Measurements from ENCODE around the gene RIPOR3. TPM values are rescaled to one million over a fixed set of nuclear protein-coding genes. Genes with fewer than 3 reads are reported as not detected.

RIPOR3 gene
- total and polyA plus RNA-seq, 11 donors, result 2.4 to 20.7 (median 4.9) TPM

GRCh38 chr20:50552979-50553378 lies 138.4 kb downstream of the RIPOR3 start:
- no peak overlapping the region for H3K4me3 ChIP-seq
- H3K27me3 ChIP-seq, result no peaks in the 10 kb centered on the region
- TF ChIP-seq, protein P1, sequence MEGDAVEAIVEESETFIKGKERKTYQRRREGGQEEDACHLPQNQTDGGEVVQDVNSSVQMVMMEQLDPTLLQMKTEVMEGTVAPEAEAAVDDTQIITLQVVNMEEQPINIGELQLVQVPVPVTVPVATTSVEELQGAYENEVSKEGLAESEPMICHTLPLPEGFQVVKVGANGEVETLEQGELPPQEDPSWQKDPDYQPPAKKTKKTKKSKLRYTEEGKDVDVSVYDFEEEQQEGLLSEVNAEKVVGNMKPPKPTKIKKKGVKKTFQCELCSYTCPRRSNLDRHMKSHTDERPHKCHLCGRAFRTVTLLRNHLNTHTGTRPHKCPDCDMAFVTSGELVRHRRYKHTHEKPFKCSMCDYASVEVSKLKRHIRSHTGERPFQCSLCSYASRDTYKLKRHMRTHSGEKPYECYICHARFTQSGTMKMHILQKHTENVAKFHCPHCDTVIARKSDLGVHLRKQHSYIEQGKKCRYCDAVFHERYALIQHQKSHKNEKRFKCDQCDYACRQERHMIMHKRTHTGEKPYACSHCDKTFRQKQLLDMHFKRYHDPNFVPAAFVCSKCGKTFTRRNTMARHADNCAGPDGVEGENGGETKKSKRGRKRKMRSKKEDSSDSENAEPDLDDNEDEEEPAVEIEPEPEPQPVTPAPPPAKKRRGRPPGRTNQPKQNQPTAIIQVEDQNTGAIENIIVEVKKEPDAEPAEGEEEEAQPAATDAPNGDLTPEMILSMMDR (IDR thresholded peaks at IDR 0.05), result no peak
- no peak for TF ChIP-seq POLR2A (IDR thresholded peaks at IDR 0.05)
- ATAC-seq (no peak), DNase-seq (no peak)
- intact Hi-C loops (cut with DNase I), result no loop called here
- H3K27ac ChIP-seq, result no peak overlapping the region
- WGBS, 4 donors, result 94 to 99% (median 96%) methylated on average over 3 of the region's 3 CpGs
- peaks cover 0 to 54% (median 17%) of the 10 kb centered on the region in 12 donors for H3K4me1 ChIP-seq
- peaks cover 0 to 23% (median 6%) of the 10 kb centered on the region in 9 donors for H3K36me3 ChIP-seq
- H3K9me3 ChIP-seq, result no peaks in the 10 kb centered on the region

- TF ChIP-seq POLR2A (IDR thresholded peaks at IDR 0.05), result no peak
- TF ChIP-seq, protein P1 (IDR thresholded peaks at IDR 0.05), result no peak
- intact Hi-C loops (cut with DNase I), result no loop called here
- peaks cover 0 to 71% (median 26%) of the 10 kb centered on the region in 12 donors for H3K4me1 ChIP-seq
- DNase-seq (no peak), ATAC-seq (no peak)
- WGBS, 4 donors, result 95 to 99% (median 97%) methylated on average over 4 of the region's 4 CpGs
- peaks cover 0 to 23% (median 6%) of the 10 kb centered on the region in 9 donors for H3K36me3 ChIP-seq
- H3K27me3 ChIP-seq, result no peaks in the 10 kb centered on the region
- no peak overlapping the region for H3K4me3 ChIP-seq
- no peak overlapping the region for H3K27ac ChIP-seq
- no peaks in the 10 kb centered on the region for H3K9me3 ChIP-seq
Measured at GRCh38 chr20:50551288-50551687, 140.1 kb downstream of the RIPOR3 start.

GRCh38 chr20:50550531-50550930 lies 140.8 kb downstream of the RIPOR3 start:
- intact Hi-C loops (cut with DNase I), result no loop called here
- Histone ChIP-seq H3K4me1 (peaks cover 0 to 78% (median 25%) of the 10 kb centered on the region in 12 donors), H3K9me3 (no peaks in the 10 kb centered on the region), H3K36me3 (peaks cover 0 to 23% (median 6%) of the 10 kb centered on the region in 9 donors), H3K27ac (peak overlapping the region in 2 of 12 donors; percentile 6 to 46), H3K27me3 (no peaks in the 10 kb centered on the region), H3K4me3 (no peak overlapping the region)
- ATAC-seq (no peak), DNase-seq (no peak)
- TF ChIP-seq, protein P1 (IDR thresholded peaks at IDR 0.05), result no peak
- TF ChIP-seq POLR2A (IDR thresholded peaks at IDR 0.05), result no peak
- WGBS, 4 donors, result 88 to 97% (median 93%) methylated on average over 2 of the region's 2 CpGs

- Histone ChIP-seq H3K27ac (peak overlapping the region in 1 of 12 donors; percentile 83), H3K9me3 (no peaks in the 10 kb centered on the region), H3K27me3 (no peaks in the 10 kb centered on the region), H3K36me3 (peaks cover 0 to 23% (median 6%) of the 10 kb centered on the region in 9 donors), H3K4me1 (peaks cover 0 to 80% (median 35%) of the 10 kb centered on the region in 12 donors), H3K4me3 (no peak overlapping the region)
- intact Hi-C loops (cut with DNase I), result no loop called here
- DNase-seq (no peak), ATAC-seq (no peak)
- WGBS, 4 donors, result 90 to 95% (median 92%) methylated on average over 5 of the region's 5 CpGs
- TF ChIP-seq, protein P1 (IDR thresholded peaks at IDR 0.05), result no peak
- TF ChIP-seq POLR2A (IDR thresholded peaks at IDR 0.05), result no peak
Measured at GRCh38 chr20:50548396-50548795, 142.9 kb downstream of the RIPOR3 start.
